NCI-H446 treated with DMSO at 0.1 percent for 48 hours (cell line): ENCODE results near the gene PARD3B.

ENCODE experiments used
- DNase-seq: peaks from one replicate; lab custom pipeline; 2025; lab: John Stamatoyannopoulos, UW

The PARD3B gene

DNA sequence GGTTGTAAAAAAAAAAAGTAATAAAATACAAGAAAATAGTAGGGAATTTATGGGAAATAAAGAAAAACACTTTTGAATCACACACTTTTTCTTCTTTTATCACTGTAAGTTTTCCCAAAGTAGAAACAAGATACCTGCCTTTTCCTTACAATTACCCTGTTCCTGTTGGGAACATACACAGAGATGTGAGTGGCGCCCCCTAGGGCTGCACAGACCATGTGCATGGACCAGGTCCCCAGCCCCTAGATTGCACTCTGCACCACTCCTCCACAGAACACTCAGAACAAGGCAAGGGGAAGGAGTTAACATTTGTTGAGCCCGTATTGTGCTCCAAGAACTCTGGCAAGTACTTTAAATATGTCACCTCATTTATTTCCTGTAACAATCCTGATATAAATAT, 1018.4 kb downstream of the PARD3B start:
- no peak for DNase-seq

DNA sequence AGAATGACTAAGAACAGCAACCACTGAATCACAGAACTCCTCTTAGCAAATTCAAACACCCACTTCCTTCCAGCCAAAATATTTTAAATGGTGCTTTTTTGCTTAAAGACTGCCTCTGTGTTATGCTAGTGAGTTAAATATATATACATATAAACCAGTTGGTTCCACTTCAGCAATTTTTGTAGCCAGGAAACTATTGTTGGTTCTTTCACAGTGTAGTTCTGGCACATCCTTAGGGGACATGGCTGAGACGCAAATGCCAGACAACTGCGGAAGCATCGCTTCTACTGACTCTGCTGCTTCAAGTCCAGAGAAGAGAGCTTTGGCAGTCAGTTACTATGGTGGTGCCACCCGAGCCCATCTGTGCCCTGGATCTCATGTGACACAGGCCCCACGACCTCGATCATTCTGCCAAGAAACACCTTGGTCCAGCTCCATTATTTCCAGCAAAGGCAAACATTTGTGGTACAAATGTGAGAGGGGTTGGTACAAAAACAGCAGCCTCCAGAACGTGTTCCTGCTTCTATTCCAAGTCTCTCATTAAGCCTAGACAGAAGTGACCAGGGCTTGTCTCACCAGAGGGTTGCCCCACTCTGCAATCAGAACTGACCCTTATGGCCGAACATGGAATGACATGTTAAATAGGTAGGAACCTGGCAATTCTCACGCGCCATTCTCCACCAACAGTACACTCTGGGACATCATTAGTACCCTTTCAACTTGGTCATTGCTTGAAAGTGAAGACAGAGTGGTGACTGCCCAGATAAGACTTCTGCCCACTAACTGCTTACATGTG, 1019.3 kb downstream of the PARD3B start:
- DNase-seq, result peak; percentile 42

DNA sequence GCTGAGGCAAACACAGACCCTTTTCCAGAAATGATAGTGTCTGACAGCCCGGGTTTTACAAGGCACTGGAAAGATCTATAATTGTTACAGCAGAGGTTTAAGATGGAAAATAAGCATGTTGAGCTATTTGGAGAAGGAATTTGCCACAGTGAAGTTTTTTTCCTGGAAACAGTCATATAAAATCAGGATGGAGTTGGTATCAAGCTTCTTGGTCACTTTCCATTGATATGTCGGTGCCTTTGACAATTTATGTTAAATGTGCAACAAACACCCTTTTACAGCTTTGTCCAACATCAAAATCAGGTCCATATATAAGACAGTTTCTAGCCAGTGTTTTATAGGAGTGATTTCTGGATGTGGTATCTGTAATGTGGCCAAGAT, 1019.9 kb downstream of the PARD3B start:
- no peak for DNase-seq

DNA sequence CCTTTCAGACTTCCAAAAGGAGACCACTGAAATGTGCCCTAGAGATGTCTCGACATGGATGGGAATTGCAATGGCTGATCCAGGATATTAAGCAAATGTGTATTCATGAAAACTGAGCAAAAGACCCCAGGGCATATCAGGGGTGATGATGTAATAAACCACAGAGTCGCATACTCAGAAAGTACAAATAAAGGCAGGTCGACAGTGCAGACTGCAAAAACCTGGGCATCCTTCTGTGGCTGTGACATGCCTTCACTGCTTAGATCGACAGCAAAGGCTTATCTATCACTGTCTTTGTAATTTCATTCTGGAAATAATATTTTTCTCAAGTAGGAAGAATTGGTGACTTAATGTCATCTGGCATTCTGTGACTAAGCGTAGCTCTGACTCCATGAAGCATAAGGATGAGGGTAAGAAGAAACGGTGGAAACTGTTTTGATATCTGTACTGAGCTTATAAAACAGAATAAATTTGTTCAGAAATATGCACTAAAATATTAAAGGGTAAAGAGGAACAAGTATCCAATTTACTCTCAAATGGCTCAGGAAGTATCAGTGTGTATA, 1021.4 kb downstream of the PARD3B start:
- no peak for DNase-seq

- DNase-seq, result no peak
These were observed 1023.3 kb downstream of the PARD3B start for GRCh38 chr2:205568620-205569019.

DNA sequence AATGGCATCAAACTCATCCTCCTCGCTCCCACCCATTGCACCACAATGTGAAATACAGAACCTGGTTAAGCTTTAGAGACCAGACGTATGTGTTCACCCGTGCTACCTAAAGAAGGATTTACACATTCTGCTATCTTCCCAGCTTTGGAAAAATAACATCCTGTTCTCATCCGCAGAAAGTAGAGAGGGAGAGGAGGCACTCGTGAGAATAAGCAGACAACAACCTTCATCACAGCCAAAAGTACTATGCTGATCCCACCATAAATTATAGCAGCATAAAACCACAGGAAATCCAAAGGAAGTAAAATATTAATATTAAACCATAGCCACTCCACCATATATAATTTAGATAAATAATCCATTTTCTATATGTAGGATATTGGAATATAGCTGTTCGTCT, 1025.4 kb downstream of the PARD3B start:
- no peak for DNase-seq

- DNase-seq, result peak; percentile 89
These were observed 1026.2 kb downstream of the PARD3B start for GRCh38 chr2:205571360-205571959.

- no peak for DNase-seq
These were observed 1028.7 kb downstream of the PARD3B start for GRCh38 chr2:205574001-205574400.

GRCh38 chr2:205579335-205579734, 1034.1 kb downstream of the PARD3B start:
- no peak for DNase-seq

DNA sequence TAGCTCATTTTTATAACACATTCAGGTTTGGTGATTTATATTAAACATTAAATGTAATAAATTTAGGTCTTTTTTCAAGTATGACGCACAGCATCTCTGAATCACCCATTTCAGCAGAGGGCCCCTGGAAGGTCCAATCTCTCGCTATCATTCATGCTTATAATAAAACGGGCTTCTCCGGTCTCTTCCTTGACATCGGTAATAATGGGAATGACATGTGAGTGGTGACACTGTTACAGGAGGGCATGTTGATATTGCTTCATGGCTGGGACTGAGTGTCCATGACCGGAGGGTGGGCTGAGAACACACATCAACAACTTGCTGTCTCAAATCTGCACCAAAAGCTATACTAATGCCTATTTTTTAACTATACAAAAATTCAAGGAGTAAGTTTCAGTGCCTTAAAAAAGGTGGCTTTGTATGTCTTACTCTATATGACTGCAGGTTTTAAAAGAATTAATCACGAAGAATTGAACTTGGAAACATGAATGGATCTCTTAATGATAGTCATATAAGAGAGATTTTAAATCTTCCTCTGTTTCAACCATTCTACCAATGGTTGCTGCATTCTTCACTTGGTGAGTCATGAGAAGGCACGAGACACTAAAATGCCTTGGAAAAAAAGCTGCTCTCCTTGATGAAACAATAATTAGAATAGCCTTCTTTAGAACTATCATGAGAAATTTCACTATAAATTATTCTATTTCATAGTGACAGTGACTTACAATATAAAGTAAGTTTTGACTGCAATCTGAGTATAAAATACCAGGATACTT, 1035.1 kb downstream of the PARD3B start:
- no peak for DNase-seq

DNA sequence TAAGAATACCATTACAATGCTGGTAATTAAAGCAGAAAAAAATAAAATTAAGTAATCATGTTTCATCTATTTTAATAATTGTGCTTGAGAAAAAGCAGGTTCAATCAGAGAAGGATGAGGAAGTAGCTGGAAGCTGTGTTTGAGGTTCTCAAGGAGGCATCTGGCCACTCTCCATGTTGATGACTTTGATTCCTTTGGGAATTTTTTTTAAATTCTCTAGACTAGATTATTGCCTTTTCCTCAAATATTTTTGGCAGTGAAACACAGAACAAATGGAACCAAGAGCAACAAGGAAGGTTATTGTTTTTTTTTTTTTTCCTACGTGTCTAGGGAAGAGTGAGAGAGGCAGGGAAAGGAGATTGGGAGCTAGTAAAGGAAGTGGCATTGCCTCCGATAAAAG, 1037.1 kb downstream of the PARD3B start:
- peak; percentile 42 for DNase-seq

DNA sequence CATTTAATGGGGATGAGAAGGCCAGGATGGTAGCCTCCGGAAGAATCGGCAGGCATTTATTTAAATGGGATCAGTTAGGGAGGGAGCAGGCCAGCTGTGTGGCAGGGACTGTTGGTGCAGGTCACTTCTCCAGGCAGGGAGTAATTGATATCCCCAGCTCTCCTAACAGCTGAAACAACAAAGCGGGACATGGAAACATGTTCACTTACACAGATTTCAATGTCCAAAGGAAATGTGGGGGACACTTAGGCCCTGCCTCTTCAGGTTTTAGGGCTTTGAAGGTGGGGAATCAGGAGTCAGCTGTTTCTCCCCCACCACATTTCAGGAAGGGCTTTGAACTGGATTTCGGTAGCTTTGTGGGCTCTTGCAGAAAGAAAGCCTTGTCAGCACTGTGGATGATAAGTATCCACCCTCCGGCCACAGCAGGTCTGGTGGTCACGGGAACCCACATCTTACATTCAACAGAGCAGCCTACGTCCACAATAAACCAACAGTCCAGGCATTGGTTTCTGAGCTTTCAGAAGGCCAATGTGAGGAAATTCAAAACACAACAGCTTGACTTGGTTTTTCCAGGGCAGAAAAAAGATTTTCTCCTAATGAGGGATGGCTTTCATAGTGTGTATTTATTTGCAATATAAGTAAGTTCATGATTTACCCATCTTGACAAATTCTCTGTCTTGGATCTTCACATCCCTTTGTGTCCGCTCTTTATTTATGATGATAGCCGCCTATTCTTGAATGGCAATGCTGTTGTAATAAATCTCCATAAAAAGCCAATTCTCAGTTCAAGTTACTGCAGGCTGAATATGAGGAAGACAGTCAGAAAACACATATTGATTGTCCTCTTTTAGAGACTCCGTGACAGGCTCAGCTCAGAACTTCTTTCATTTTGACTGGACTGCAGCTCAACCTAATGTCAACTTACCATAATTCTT, 1040.4 kb downstream of the PARD3B start:
- DNase-seq, result no peak

- no peak for DNase-seq
These were observed 1041.4 kb downstream of the PARD3B start for GRCh38 chr2:205586626-205587025.

DNA sequence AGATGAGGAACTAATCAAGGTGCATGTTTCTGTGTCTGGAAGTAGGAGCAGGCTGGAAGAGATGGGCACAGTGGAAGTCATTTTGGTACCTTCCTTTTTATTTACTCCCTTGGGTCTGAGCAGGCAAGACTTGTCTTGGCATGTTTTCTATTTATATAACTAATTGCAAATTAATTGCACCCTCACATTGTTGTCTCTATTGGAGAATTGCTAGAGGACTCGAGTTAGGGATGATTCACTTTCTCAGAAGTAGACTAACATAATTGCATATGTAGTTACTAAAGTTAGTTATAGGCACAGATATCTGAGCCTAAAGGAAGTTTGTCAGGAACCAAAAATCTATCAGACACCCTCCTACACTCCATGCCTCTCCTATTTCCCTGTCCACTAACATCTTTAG, 1044.2 kb downstream of the PARD3B start:
- DNase-seq, result no peak

DNA sequence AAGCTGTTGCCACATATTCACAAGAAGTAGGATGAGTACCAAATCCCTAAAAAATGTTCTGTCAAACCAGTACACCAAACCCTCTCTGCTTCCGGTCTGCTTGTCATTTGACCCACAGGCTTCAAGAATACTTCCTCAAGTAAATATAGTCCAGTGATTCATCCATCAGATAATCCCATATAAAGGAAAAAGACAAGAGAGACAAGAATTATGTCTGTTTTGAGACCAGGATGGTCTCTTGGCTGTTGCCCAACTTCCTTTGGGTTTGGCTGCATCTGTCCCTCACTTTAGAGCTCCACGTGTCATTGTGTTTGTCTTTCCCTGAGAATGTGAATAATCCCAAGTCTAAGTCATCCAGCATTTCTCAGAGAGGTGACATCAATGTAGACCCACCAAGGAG, 1045.5 kb downstream of the PARD3B start:
- peak; percentile 45 for DNase-seq

- no peak for DNase-seq
These were observed 1048.6 kb downstream of the PARD3B start for GRCh38 chr2:205593891-205594290.

DNA sequence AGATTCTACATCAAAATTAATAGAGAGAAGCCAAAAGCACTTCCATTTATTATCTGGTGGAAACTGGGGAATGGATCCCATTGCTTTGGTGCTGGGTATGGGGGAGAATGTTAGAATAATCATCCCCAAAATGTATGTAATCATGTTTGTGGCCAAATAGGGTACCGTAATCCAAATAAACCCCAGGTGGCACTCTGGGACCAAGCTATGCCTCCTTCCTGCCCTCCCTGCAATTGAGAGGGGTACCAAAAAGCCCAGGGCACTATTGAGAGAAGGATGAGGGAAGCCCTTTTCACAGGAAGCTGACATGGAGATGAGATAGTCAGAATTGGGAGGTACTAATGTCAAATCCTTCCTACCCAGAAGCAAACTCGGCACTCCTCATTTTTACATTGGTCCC, 1051.3 kb downstream of the PARD3B start:
- no peak for DNase-seq

GRCh38 chr2:205605638-205606304, 1060.5 kb downstream of the PARD3B start:
- DNase-seq, result no peak

DNA sequence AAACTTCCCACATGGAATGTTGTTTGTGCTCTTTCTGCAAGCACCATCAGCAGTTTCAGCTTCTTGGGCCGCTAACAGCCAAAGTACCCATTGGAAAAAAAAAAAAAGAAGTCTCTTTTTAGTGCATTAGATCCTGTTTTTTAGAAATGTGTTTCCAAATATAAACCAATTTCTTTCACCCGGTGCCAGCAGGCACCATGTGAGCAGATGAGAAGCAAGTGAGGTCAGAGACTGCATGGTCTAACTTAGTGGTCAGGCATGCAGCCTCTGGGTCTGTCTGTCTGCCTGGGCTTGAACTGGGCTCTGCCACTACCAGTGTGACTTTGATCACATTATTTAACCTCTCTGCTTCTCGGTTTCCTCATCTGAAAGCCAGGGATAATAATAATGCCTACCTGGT, 1061.9 kb downstream of the PARD3B start:
- no peak for DNase-seq

GRCh38 chr2:205609113-205609512, 1063.8 kb downstream of the PARD3B start:
- no peak for DNase-seq

- no peak for DNase-seq
These were observed 1065.2 kb downstream of the PARD3B start for GRCh38 chr2:205610437-205610836.
